KG1 (cell line): ENCODE measurements around the gene PLEKHG4.

Source experiments
- DNase-seq: peaks from one replicate; lab custom pipeline; 2025; lab: John Stamatoyannopoulos, UW

The PLEKHG4 gene

GRCh38 chr16:67291461-67291860 lies 12.1 kb downstream of the PLEKHG4 start:
- no peak for DNase-seq

- DNase-seq: no peak
Measured at GRCh38 chr16:67294171-67294757, 14.9 kb downstream of the PLEKHG4 start.

- DNase-seq: no peak
Measured at GRCh38 chr16:67294938-67295361, 15.6 kb downstream of the PLEKHG4 start.

GRCh38 chr16:67296420-67296819 lies 17.1 kb downstream of the PLEKHG4 start:
- no peak for DNase-seq

- no peak for DNase-seq
Measured at GRCh38 chr16:67298277-67298676, 18.9 kb downstream of the PLEKHG4 start.

- DNase-seq: no peak
Measured at GRCh38 chr16:67299269-67299668, 19.9 kb downstream of the PLEKHG4 start.

GRCh38 chr16:67301080-67301782 lies 21.9 kb downstream of the PLEKHG4 start:
- no peak for DNase-seq

GRCh38 chr16:67302076-67302475 lies 22.7 kb downstream of the PLEKHG4 start:
- no peak for DNase-seq

GRCh38 chr16:67302970-67303369 lies 23.6 kb downstream of the PLEKHG4 start:
- DNase-seq: no peak

- no peak for DNase-seq
Measured at GRCh38 chr16:67304020-67304419, 24.7 kb downstream of the PLEKHG4 start.

- DNase-seq: no peak
Measured at GRCh38 chr16:67305216-67306071, 26.1 kb downstream of the PLEKHG4 start.

GRCh38 chr16:67310561-67310960 lies 31.2 kb downstream of the PLEKHG4 start:
- DNase-seq: no peak

GRCh38 chr16:67311607-67312488 lies 32.5 kb downstream of the PLEKHG4 start:
- DNase-seq: no peak

- no peak for DNase-seq
Measured at GRCh38 chr16:67312719-67313118, 33.4 kb downstream of the PLEKHG4 start.

- no peak for DNase-seq
Measured at GRCh38 chr16:67317853-67318252, 38.5 kb downstream of the PLEKHG4 start.

- DNase-seq: no peak
Measured at GRCh38 chr16:67326115-67326471, 46.8 kb downstream of the PLEKHG4 start.

- no peak for DNase-seq
Measured at GRCh38 chr16:67326472-67327309, 47.4 kb downstream of the PLEKHG4 start, which contains the start of the genes KCTD19 and LRRC36. Gene KCTD19 (minus strand): TSS chr16:67326741. CDS start chr16:67326707, 34 bp downstream. Gene LRRC36 (plus strand): TSS chr16:67326815. CDS start chr16:67326863, 48 bp downstream.

- DNase-seq: no peak
Measured at GRCh38 chr16:67327743-67328142, 48.4 kb downstream of the PLEKHG4 start.

- no peak for DNase-seq
Measured at GRCh38 chr16:67329901-67330300, 50.6 kb downstream of the PLEKHG4 start.

GRCh38 chr16:67333315-67333714 lies 54.0 kb downstream of the PLEKHG4 start:
- no peak for DNase-seq

GRCh38 chr16:67336116-67336515 lies 56.8 kb downstream of the PLEKHG4 start:
- no peak for DNase-seq
